ENCODE measurements around the gene KRT78. TPM values are rescaled to one million over a fixed set of nuclear protein-coding genes. Genes with fewer than 3 reads are reported as not detected.

KRT78 gene
- polyA plus RNA-seq, 3 donors = not detected

- Histone ChIP-seq H3K27ac (ENCODE audit: low read depth in 1 of 2, low read length in 2 of 2) (no peak overlapping the region), H3K4me1 (ENCODE audit: control insufficient read depth in 1 of 2, insufficient read depth in 2 of 2, low read length in 2 of 2) (peaks cover 0 to 6% of the 10 kb centered on the region in 2 donors), H3K36me3 (replicated peaks in 1 of 2; ENCODE audit: control insufficient read depth in 1 of 2, insufficient read depth in 2 of 2, low read length in 2 of 2) (no peaks in the 10 kb centered on the region), H3K27me3 (ENCODE audit: control insufficient read depth in 2 of 2, insufficient read depth in 2 of 2, low read length in 2 of 2) (no peaks in the 10 kb centered on the region), H3K9ac (ENCODE audit: insufficient read depth, low read length, poor library complexity, severe bottlenecking) (no peak overlapping the region), H2AFZ (ENCODE audit: insufficient read depth, low read depth, low read length, poor library complexity, severe bottlenecking) (no peak overlapping the region), H3K4me3 (replicated peaks in 1 of 3; ENCODE audit: low read depth in 2 of 3, low read length in 3 of 3) (no peak overlapping the region), H3K9me3 (replicated peaks in 1 of 2; ENCODE audit: control insufficient read depth in 1 of 2, insufficient read depth in 1 of 2, low read length in 2 of 2) (no peaks in the 10 kb centered on the region), H4K20me1 (ENCODE audit: insufficient read depth, low read length) (no peaks in the 10 kb centered on the region), H3K79me2 (ENCODE audit: insufficient read depth, low read length) (no peaks in the 10 kb centered on the region), H3K4me2 (replicated peaks; ENCODE audit: extremely low read depth, low read length, poor library complexity, severe bottlenecking) (no peak overlapping the region)
- intact Hi-C loops (cut with micrococcal nuclease) = no loop called here
- no peak overlapping the region for H3K4me3 Mint-ChIP-seq
- H3K36me3 Mint-ChIP-seq = no peaks in the 10 kb centered on the region
- no peak for DNase-seq
- 96% methylated on average over 15 of the region's 20 CpGs for WGBS (ENCODE audit: insufficient coverage)
- H3K9me3 Mint-ChIP-seq = no peaks in the 10 kb centered on the region
- no peak overlapping the region for H3K27ac Mint-ChIP-seq
- no peak for TF ChIP-seq CTCF (IDR thresholded peaks at IDR 0.05)
- H3K4me1 Mint-ChIP-seq = peaks cover 15% of the 10 kb centered on the region
- H3K27me3 Mint-ChIP-seq (ENCODE audit: low read depth in 3 of 3) = peaks cover 0 to 5% (median 5%) of the 10 kb centered on the region in 3 donors
Observed at GRCh38 chr12:52832985-52833905, 15.5 kb downstream of the KRT78 start.

- Mint-ChIP-seq H3K36me3 (no peaks in the 10 kb centered on the region), H3K9me3 (no peaks in the 10 kb centered on the region), H3K27ac (no peak overlapping the region), H3K27me3 (ENCODE audit: low read depth in 3 of 3) (peaks cover 0 to 5% (median 4%) of the 10 kb centered on the region in 3 donors), H3K4me3 (no peak overlapping the region), H3K4me1 (peaks cover 15% of the 10 kb centered on the region)
- TF ChIP-seq CTCF (IDR thresholded peaks at IDR 0.05) = no peak
- Histone ChIP-seq H4K20me1 (ENCODE audit: insufficient read depth, low read length) (no peaks in the 10 kb centered on the region), H3K27ac (ENCODE audit: low read depth in 1 of 2, low read length in 2 of 2) (no peak overlapping the region), H3K36me3 (replicated peaks in 1 of 2; ENCODE audit: control insufficient read depth in 1 of 2, insufficient read depth in 2 of 2, low read length in 2 of 2) (no peaks in the 10 kb centered on the region), H3K9ac (ENCODE audit: insufficient read depth, low read length, poor library complexity, severe bottlenecking) (no peak overlapping the region), H2AFZ (ENCODE audit: insufficient read depth, low read depth, low read length, poor library complexity, severe bottlenecking) (no peak overlapping the region), H3K27me3 (ENCODE audit: control insufficient read depth in 2 of 2, insufficient read depth in 2 of 2, low read length in 2 of 2) (no peaks in the 10 kb centered on the region), H3K79me2 (ENCODE audit: insufficient read depth, low read length) (no peaks in the 10 kb centered on the region), H3K4me3 (replicated peaks in 1 of 3; ENCODE audit: low read depth in 2 of 3, low read length in 3 of 3) (no peak overlapping the region), H3K4me1 (ENCODE audit: control insufficient read depth in 1 of 2, insufficient read depth in 2 of 2, low read length in 2 of 2) (peaks cover 0 to 6% of the 10 kb centered on the region in 2 donors), H3K9me3 (replicated peaks in 1 of 2; ENCODE audit: control insufficient read depth in 1 of 2, insufficient read depth in 1 of 2, low read length in 2 of 2) (no peaks in the 10 kb centered on the region), H3K4me2 (replicated peaks; ENCODE audit: extremely low read depth, low read length, poor library complexity, severe bottlenecking) (no peak overlapping the region)
- DNase-seq = no peak
- WGBS (ENCODE audit: insufficient coverage) = 78% methylated on average over 1 of the region's 3 CpGs
- intact Hi-C loops (cut with micrococcal nuclease) = no loop called here
Observed at GRCh38 chr12:52832451-52832850, 16.3 kb downstream of the KRT78 start.

All from CD14-positive monocyte (primary cell).